CD1c-positive myeloid dendritic cell (primary cell): ENCODE results near the gene CXCL16.
A peak's percentile ranks its signal among the peaks of the same experiment; 100 is the strongest.

Experiments
- DNase-seq: peaks from one replicate; pipeline ENCODE4 v3.0.0-alpha.2; 2016; ENCODE audit errors: extremely low spot score

CXCL16 gene

GRCh38 chr17:4750606-4751005 lies 10.9 kb upstream of the CXCL16 start:
- peak; percentile 44 for DNase-seq

GRCh38 chr17:4748686-4749085 lies 9.0 kb upstream of the CXCL16 start:
- peak; percentile 63 for DNase-seq

DNA sequence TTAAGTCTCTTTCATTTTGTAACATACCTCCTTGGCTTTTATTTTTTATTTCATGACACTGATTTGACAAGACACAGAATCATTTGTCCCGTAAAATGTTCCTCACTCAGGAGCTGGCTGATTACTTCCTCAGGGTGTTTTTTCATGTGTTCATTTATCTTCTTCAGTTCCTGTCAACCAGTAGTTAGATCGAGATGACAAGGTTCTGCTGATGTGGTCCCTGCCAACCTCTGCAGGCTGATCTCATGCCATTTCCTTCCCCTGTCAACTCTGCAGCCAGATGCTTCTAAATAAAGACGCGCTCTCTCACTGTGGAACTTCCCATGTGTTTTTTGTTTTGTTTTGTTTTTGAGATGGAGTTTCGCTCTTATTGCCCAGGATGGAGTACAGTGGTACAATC lies 8.1 kb upstream of the CXCL16 start:
- DNase-seq: peak; percentile 91

DNA sequence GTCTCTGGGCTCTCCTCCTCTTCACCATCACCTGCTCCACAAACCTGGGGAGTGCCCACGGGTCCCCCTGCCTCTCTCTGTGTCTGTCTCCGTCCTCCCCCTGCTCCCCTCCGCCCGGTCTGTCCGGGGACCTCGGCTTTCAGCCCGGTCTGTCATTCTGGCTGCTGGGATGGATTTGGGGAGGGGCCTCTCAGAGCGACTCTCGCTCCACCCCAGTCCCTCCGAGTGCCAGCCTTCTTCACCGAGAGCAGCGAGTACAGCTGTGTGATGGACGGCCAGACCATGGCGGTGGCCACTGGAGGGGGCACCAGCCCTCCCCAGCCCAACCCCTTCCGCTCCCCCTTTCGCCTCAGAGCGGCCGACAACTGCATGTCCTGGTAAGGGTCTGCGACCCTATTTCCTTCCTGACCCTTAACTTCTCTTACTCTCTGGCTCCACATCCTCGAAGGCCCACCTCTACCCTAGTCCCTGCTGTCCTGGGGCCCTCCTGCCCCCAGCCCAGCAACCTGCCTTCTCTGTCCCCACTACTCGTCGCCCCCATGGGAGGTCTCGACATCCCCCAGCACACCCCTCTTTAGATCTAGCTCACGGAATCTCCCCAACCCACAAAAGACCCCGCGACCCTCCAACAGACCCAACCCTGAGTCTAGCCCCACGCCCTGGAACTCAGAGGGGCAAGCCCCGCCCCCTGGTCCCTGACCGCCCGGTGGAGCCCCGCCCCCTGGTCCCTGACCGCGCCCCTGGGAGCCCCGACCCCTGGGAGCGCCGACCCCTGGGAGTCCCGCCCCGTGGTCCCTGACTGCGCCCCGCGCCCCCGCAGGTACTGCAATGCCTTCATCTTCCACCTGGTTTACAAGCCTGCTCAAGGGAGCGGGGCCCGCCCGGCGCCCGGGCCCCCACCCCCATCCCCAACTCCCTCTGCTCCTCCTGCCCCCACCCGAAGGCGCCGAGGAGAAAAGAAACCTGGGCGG lies 5.6 kb upstream of the CXCL16 start:
- no peak for DNase-seq

- DNase-seq: no peak
These were observed 4.2 kb upstream of the CXCL16 start for GRCh38 chr17:4743898-4744297.

GRCh38 chr17:4743216-4743615 lies 3.5 kb upstream of the CXCL16 start:
- DNase-seq: no peak

GRCh38 chr17:4742629-4743028 lies 2.9 kb upstream of the CXCL16 start:
- DNase-seq: no peak

DNA sequence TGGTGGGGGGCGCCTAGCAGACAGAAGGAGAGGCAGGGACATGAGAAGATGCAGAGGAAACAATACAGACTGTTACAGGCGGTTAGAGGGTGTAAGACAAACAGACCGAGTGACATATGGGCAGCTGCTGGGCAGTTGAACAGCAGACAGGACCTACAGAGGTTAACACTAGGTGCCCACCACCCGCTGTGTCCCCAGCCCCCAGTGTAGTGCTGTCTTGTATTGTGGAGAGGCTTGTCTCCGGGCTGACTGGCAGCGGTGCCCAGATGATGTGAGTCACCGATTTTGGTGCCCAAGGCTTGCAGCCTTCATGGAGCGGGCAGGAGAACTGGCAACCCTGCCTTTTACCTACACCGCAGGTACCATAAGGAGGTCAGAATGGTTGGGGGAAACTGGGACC lies 2.4 kb upstream of the CXCL16 start:
- no peak for DNase-seq

- no peak for DNase-seq
These were observed 1.8 kb upstream of the CXCL16 start for GRCh38 chr17:4741544-4741943.

GRCh38 chr17:4740584-4740983 lies 856 bp upstream of the CXCL16 start:
- no peak for DNase-seq

GRCh38 chr17:4740025-4740351 lies 260 bp upstream of the CXCL16 start:
- no peak for DNase-seq

GRCh38 chr17:4738136-4739121 lies 1.3 kb downstream of the CXCL16 start:
- DNase-seq: peak; percentile 58

- DNase-seq: peak; percentile 94
These were observed 3.7 kb downstream of the CXCL16 start for GRCh38 chr17:4735876-4736651.

GRCh38 chr17:4734857-4735475 lies 4.8 kb downstream of the CXCL16 start:
- no peak for DNase-seq

DNA sequence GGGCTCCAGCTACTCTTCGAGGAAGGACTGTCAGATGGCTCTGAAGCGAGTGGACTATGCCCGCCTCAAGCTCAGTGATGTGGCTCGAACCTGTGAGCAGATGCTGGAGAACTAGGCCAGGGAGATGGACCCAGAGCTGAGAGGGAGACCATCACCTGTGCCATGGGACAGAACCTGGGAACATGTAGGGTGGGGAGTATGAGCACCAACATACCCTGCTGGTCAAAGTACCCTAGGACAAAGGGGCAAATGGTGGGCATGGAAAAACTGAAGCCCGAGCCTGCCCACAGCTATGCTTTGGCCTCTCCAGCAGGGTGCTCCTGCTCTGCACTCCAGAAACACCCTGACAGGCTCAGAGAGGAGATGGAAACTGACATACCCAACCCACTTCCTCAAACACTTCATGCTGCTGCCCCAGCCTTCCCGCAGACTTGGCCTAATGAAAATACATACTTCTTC lies 6.6 kb downstream of the CXCL16 start:
- DNase-seq: peak; percentile 90

GRCh38 chr17:4728124-4728523 lies 11.6 kb downstream of the CXCL16 start:
- DNase-seq: peak; percentile 58

DNA sequence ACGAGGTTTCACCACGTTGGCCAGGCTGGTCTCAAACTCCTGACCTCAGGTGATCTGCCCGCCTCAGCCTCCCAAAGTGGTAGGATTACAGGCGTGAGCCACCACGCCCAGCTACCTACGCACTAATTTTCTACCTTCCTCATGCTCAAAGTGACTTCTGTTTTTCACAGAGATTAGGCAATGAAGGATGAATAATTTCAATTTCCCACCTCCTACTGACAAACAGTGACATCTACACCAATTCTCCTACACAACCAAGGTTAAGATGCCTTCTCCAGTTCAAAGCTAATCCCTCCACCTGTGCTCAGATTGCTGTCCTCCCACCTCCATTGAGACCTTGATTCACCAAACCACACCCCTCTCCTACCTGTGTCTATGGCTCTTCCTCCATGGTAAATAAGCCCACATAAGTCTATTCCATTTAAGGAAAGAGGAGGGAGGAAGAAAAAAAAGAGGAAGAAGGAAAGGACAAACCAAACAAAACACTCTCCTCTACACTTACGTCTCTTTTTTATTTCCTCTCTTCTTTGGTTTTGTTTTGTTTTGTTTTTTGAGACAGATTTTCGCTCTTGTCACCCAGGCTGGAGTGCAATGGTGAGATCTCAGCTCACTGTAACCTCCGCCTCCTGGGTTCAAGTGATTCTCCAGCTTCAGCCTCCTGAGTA lies 13.9 kb downstream of the CXCL16 start:
- peak; percentile 94 for DNase-seq

- peak; percentile 73 for DNase-seq
These were observed 15.1 kb downstream of the CXCL16 start for GRCh38 chr17:4724650-4725049.

GRCh38 chr17:4722678-4723240 lies 17.0 kb downstream of the CXCL16 start:
- DNase-seq: peak; percentile 69
